T-helper 1 cell treated with Interleukin-12 subunit alpha and Interleukin-12 subunit beta and Interleukin-4 antibody, amounts not matched to agents 30 μg/mL and 1 μg/mL, for 36 hours (primary cell): ENCODE results near the gene LPAR4.

Source experiments
- H3K27ac Mint-ChIP-seq: one replicate; pipeline ENCODE4 v1.8.0; 2021; ENCODE audit warnings: mild to moderate bottlenecking, mixed read lengths
- H3K27me3 Mint-ChIP-seq: one replicate; pipeline ENCODE4 v1.8.0; 2021; ENCODE audit warnings: low read depth, mixed read lengths
- H3K36me3 Mint-ChIP-seq: one replicate; pipeline ENCODE4 v1.8.0; 2021; ENCODE audit warnings: low read depth, mixed read lengths
- H3K4me1 Mint-ChIP-seq: one replicate; pipeline ENCODE4 v1.8.0; 2021; ENCODE audit warnings: low read depth, mixed read lengths
- H3K4me3 Mint-ChIP-seq: one replicate; pipeline ENCODE4 v1.8.0; 2021; ENCODE audit warnings: mild to moderate bottlenecking, moderate library complexity, mixed read lengths
- H3K9me3 Mint-ChIP-seq: one replicate; pipeline ENCODE4 v1.8.0; 2021; ENCODE audit warnings: mixed read lengths

The LPAR4 gene, protein sequence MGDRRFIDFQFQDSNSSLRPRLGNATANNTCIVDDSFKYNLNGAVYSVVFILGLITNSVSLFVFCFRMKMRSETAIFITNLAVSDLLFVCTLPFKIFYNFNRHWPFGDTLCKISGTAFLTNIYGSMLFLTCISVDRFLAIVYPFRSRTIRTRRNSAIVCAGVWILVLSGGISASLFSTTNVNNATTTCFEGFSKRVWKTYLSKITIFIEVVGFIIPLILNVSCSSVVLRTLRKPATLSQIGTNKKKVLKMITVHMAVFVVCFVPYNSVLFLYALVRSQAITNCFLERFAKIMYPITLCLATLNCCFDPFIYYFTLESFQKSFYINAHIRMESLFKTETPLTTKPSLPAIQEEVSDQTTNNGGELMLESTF

DNA sequence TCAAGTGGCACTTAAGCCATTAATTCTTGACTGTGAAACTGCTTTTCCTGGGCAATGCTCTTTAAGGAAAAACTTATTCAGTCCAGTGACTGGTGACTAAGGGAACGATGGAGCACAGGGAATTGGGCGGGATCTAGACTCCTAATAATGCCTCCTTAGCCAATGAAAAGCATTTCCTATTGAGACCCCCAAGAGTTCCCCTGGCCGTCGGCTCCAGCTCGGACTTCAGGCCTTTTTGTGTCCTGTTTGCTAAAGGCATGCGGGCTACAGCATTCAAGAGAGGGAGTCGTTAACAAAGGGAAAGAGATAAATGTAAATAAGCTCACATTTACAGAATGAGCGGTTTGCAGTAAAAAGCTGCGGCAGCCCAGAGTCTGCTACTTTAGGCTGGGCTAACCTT lies at the start of gene LPAR4:
LPAR4 (plus strand) TSS at position 232 of the 400 bp plus-strand sequence. CDS start 7,150 bp downstream, outside the sequence.
- no peak within 1 kb of the TSS for H3K27ac Mint-ChIP-seq
- H3K4me3 Mint-ChIP-seq = no peak within 1 kb of the TSS
- no peaks in the 10 kb centered on the region for H3K9me3 Mint-ChIP-seq
- no peaks in the 10 kb centered on the region for H3K36me3 Mint-ChIP-seq
- H3K4me1 Mint-ChIP-seq = no peaks in the 10 kb centered on the region
- no peaks in the 10 kb centered on the region for H3K27me3 Mint-ChIP-seq

DNA sequence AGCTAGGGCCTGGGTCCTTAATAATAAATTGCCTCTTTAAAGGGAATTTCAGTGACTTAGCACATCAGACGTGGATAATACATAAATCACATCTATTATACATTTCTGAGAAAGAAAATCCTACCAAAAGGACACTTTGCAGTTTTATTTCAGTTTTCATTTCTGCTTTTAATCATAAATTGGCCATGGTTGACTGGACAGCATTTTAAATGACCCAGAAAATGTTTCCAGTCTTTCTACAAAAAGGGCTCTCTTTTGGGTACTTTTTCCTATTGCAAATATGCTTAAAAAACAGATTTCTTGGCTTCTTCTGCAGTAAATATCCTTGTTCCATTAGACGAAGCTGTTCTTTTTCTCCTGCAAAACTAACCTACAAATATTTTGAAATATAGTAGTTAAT lies 41.4 kb upstream of the LPAR4 start:
- Mint-ChIP-seq H3K9me3 (peaks cover 3% of the 10 kb centered on the region), H3K36me3 (peaks cover 1% of the 10 kb centered on the region), H3K27ac (no peak overlapping the region), H3K4me3 (no peak overlapping the region), H3K4me1 (no peaks in the 10 kb centered on the region), H3K27me3 (no peaks in the 10 kb centered on the region)

DNA sequence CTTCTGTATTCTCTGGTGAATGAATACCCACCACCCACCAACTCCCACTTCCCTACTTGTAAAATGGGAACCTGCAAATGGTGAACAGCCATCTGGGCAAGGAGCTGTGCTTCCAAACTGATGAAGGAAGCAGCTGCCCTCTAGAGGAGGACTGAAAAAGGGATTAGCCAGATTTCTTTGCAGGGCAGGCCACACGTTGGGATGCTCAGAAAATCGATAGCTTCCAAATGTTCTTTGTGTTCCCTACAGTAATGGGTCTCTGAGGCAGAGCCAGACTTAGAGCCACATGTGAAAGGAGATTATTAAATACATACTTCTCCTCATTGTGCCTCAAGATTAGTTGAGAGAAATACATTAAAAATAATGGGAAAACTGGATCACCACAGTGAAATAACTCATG lies 39.3 kb upstream of the LPAR4 start:
- no peaks in the 10 kb centered on the region for H3K9me3 Mint-ChIP-seq
- H3K4me1 Mint-ChIP-seq = no peaks in the 10 kb centered on the region
- no peak overlapping the region for H3K4me3 Mint-ChIP-seq
- H3K36me3 Mint-ChIP-seq = peaks cover 3% of the 10 kb centered on the region
- no peak overlapping the region for H3K27ac Mint-ChIP-seq
- H3K27me3 Mint-ChIP-seq = no peaks in the 10 kb centered on the region

DNA sequence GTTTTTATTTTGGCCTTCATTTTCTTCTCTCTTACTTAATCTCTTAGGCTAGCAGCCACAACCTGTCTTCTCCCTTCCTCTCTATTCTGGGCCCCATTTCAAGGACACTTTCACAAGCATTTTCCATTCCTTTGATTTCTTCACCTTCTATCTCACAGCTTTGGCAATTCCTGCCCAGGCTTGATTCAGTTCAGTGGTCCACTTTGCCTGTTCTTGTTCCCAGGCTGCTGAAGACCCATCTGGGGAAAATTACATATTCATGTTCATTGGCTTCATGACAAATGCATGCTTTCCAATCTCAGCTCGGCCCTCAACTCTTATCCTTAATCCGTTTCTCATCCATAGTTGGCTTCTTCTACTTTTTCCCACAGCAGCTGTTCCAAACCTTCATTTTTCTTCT lies 38.7 kb upstream of the LPAR4 start:
- Mint-ChIP-seq H3K9me3 (no peaks in the 10 kb centered on the region), H3K27ac (no peak overlapping the region), H3K36me3 (peaks cover 5% of the 10 kb centered on the region), H3K27me3 (no peaks in the 10 kb centered on the region), H3K4me3 (no peak overlapping the region), H3K4me1 (no peaks in the 10 kb centered on the region)

DNA sequence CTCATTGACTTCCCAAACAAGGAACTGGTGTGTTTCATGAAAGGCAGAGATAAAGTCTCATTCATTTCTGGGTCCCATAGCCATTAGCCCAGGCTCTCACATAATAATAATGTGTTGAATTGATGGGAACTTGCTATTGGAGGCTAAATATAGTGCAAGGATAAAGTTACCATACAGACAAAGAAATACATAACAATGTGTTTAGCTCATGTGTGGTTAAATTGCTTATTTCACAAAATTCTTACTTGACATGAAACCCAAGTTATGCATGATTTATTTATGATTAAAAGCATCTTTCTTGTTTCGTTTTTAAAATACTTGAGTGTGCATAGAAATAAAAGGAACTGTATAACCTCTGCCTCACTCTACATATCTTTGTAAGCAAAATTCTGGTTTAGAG lies 37.3 kb upstream of the LPAR4 start:
- H3K4me1 Mint-ChIP-seq = no peaks in the 10 kb centered on the region
- H3K4me3 Mint-ChIP-seq = no peak overlapping the region

DNA sequence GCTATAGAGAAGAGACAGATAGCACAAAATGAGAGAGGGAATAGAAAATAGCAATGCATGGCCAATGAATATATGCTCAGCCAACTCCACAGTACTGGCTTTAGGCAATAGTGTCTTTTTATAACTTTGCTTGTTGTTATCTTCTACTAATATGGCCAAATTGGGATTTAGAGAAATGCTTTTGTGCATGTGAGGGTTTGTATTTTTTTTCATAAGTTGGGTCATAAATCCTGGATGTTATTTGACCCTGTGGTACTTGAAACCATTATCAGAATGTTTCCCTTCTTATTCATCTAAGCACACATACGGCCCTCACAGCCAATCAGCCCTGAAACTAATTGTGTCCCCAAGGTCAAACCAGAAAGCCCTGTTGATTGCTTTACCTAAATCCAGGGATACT lies 35.2 kb upstream of the LPAR4 start:
- Mint-ChIP-seq H3K9me3 (peaks cover 9% of the 10 kb centered on the region), H3K4me1 (no peaks in the 10 kb centered on the region), H3K27ac (no peak overlapping the region), H3K4me3 (no peak overlapping the region), H3K36me3 (peaks cover 7% of the 10 kb centered on the region), H3K27me3 (no peaks in the 10 kb centered on the region)

More for the DNA sequence above, 37.3 kb upstream of the LPAR4 start:
- no peaks in the 10 kb centered on the region for H3K27me3 Mint-ChIP-seq
- no peaks in the 10 kb centered on the region for H3K9me3 Mint-ChIP-seq
- peaks cover 5% of the 10 kb centered on the region for H3K36me3 Mint-ChIP-seq
- no peak overlapping the region for H3K27ac Mint-ChIP-seq

DNA sequence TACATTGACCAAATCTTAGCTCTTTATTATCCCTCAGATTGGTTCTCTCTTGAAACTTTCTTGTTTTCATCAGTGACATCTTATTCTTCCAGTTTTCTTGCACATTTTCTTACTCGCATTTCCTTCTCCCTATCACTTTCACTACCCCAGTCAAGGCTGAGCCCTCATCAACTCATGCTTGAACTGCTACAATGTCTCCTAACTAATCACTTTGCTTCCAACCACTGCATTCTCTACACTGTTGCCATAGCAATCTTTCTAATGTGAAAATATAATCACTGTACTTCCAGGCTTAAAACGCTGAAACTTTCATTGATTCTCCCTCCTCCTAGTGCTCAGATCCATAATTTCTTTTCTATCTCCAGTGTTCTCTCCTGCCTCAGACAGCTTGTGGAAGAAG lies 22.2 kb upstream of the LPAR4 start:
- Mint-ChIP-seq H3K27me3 (peaks cover 8% of the 10 kb centered on the region), H3K9me3 (peaks cover 18% of the 10 kb centered on the region), H3K27ac (no peak overlapping the region), H3K36me3 (no peaks in the 10 kb centered on the region), H3K4me3 (no peak overlapping the region), H3K4me1 (no peaks in the 10 kb centered on the region)

DNA sequence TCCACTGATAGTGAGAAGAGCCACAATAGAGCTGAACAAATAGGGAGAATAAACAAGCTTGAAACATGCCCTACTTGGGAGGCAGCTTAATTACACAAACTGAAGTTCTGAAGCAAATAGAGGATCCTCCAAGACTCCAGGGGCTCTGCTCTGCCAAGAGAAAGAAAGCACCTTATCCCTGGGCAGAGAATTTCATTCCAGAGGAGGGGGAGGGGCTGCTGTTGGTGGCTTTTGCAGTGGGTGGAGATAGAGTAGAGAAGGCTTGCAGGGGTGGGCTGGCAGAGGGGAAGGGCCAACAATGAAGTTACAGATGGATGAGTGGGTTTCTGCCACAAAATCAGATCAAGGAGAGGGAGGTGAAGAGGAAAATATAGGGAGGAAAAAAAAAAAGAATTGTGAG lies 1.0 kb upstream of the LPAR4 start:
- H3K4me1 Mint-ChIP-seq = no peaks in the 10 kb centered on the region
- no peak overlapping the region for H3K4me3 Mint-ChIP-seq
- no peaks in the 10 kb centered on the region for H3K36me3 Mint-ChIP-seq
- H3K9me3 Mint-ChIP-seq = no peaks in the 10 kb centered on the region
- H3K27me3 Mint-ChIP-seq = no peaks in the 10 kb centered on the region
- H3K27ac Mint-ChIP-seq = no peak overlapping the region

DNA sequence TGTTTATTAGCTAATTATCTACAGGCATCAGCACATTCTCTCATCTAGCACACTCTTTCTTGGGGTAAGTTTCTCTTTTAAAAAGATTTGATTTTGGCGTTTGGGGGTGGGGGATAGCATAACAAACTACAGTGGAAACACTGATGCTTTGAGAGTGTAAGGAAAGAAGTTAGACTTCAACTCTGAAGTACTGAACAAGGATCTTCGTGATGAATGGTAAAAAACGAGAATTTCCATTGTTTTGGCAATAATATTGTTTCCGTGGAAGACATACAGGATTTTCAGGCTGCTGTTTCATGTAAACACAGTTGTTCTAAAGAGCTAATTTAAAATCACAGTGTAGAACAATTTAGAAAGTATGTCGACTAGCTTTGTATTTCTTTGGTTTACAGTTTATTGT lies 451 bp downstream of the LPAR4 start:
- Mint-ChIP-seq H3K36me3 (no peaks in the 10 kb centered on the region), H3K27ac (no peak overlapping the region), H3K4me1 (no peaks in the 10 kb centered on the region), H3K9me3 (no peaks in the 10 kb centered on the region), H3K27me3 (no peaks in the 10 kb centered on the region), H3K4me3 (no peak overlapping the region)

DNA sequence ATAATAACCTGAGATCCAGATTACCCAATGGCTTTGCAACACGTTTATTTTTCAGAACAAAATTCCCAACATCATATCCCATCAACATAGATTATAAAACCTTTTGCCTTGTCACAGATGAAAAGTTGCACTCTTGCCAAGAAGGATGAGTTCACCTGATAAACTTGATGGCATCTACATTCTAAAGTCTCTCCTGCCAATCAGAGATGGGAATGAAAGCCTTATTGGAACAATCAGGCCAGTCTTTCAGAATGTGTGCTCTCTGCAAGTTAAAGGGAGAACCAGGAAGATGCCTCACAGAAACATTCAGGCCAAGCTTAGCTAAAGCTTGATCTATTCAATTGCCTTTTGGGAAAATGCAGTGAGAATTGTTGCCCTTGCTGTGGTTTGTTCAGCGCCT lies 1.3 kb downstream of the LPAR4 start:
- Mint-ChIP-seq H3K4me1 (no peaks in the 10 kb centered on the region), H3K9me3 (no peaks in the 10 kb centered on the region), H3K27me3 (no peaks in the 10 kb centered on the region), H3K27ac (no peak overlapping the region), H3K36me3 (no peaks in the 10 kb centered on the region), H3K4me3 (no peak overlapping the region)

DNA sequence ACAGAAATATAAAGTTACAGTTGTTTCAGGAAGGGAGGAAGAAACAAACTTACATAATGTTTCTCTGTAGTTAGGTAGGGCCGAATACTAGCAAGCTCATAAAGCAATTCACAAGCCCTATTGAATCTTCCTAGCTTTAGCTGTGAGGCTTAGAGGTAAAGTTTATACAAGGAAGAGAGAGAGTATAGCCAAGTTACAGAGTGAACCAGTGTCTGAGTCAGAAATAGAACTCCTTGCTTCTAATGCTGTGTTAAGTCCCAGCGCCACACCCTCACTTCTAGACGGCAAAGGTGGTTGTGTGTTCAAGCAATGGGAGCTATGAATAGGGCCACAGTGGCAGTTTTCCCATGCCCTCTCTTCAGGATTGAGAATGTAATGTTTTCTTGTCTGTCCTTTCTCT lies 6.1 kb downstream of the LPAR4 start:
- Mint-ChIP-seq H3K27ac (no peak overlapping the region), H3K36me3 (no peaks in the 10 kb centered on the region), H3K4me3 (no peak overlapping the region), H3K27me3 (no peaks in the 10 kb centered on the region), H3K4me1 (no peaks in the 10 kb centered on the region), H3K9me3 (no peaks in the 10 kb centered on the region)

DNA sequence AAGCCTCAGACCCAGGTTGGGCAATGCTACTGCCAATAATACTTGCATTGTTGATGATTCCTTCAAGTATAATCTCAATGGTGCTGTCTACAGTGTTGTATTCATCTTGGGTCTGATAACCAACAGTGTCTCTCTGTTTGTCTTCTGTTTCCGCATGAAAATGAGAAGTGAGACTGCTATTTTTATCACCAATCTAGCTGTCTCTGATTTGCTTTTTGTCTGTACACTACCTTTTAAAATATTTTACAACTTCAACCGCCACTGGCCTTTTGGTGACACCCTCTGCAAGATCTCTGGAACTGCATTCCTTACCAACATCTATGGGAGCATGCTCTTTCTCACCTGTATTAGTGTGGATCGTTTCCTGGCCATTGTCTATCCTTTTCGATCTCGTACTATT lies 7.4 kb downstream of the LPAR4 start:
- Mint-ChIP-seq H3K9me3 (no peaks in the 10 kb centered on the region), H3K27me3 (no peaks in the 10 kb centered on the region), H3K27ac (no peak overlapping the region), H3K4me3 (no peak overlapping the region), H3K4me1 (no peaks in the 10 kb centered on the region), H3K36me3 (no peaks in the 10 kb centered on the region)

DNA sequence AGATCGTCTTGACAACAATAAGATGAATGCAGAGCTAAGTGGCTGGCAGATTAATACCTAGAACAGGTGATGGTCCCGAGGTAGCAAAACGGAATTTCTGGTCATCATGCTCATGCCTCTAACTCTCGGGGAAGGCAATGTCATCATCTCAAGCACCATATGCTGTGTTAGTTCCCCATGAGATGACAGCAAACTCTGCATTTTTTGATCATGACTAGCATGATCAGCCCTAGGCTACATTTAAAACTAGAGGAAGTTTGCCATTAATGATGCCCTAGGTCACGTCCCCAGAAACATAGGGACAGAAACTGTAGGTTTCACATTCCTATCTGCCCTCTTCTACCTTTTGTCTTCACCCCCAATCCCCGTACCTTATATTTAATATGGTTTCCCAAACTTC lies 11.6 kb downstream of the LPAR4 start:
- H3K4me1 Mint-ChIP-seq = no peaks in the 10 kb centered on the region

DNA sequence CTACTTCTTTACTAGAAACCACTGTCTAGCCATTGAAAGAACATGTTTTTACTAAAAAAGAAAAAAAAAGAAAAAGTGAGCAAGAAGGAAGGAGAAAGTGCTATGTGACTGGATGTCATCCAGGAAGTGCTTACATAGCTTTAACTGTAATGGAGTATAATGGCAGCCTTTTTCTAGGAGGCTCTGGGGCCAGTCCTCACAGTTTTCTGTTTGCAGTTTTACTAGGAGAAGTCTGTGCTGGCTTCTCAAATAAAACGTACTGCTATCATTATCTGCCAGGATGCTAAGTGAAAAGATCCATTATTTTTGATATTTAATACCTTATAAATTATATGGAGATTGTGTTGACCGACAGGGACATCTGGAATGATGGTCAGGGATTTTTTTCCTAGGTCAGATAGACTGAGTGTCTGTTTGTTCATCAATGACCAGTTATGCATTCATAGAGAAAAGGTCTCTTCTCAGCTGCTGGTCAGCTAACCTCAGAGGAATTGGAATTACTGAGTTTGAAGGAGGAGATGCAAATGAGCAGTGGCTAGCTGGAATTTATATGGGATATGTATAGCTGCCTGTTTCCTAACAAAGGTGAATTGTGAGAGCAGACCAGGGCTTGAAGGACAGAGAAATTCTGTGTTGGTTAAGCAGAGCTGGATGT lies 21.7 kb downstream of the LPAR4 start:
- Mint-ChIP-seq H3K4me1 (no peaks in the 10 kb centered on the region), H3K27ac (no peak overlapping the region), H3K4me3 (no peak overlapping the region), H3K27me3 (no peaks in the 10 kb centered on the region), H3K9me3 (no peaks in the 10 kb centered on the region), H3K36me3 (no peaks in the 10 kb centered on the region)

More for the DNA sequence above, 11.6 kb downstream of the LPAR4 start:
- H3K4me3 Mint-ChIP-seq = no peak overlapping the region
- no peaks in the 10 kb centered on the region for H3K9me3 Mint-ChIP-seq
- H3K36me3 Mint-ChIP-seq = no peaks in the 10 kb centered on the region
- no peaks in the 10 kb centered on the region for H3K27me3 Mint-ChIP-seq
- H3K27ac Mint-ChIP-seq = no peak overlapping the region

DNA sequence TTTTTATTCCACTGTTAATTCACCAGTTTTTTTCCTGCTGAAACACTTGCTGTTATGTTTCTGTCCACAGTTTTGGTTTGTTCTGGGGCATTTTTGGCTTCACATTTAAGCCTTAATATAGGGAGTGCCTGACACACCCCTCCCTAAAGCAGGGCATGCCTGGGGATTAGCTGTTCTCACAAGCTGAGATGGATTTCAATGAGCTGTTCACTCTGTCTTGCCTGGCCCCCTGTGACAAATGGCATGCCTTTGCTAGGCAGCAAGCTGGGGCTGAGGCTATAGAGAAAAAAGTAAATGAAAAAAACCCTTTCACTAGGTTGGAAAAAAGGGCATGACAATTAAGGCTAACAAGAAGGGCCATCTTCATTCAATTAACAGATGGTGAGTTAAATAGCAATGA lies 22.4 kb downstream of the LPAR4 start:
- Mint-ChIP-seq H3K4me1 (no peaks in the 10 kb centered on the region), H3K27ac (no peak overlapping the region), H3K9me3 (no peaks in the 10 kb centered on the region), H3K4me3 (no peak overlapping the region), H3K27me3 (no peaks in the 10 kb centered on the region), H3K36me3 (no peaks in the 10 kb centered on the region)
